IMR-90 (cell line): Measurements from ENCODE around the gene CLTCL1. TPM values are rescaled to one million over a fixed set of nuclear protein-coding genes. Genes with fewer than 3 reads are reported as not detected.
A peak's percentile ranks its signal among the peaks of the same experiment; 100 is the strongest.

Experiments
- ATAC-seq: fragments of 200-7000 bp; cut with Tn5 transposase; 2 replicates; pipeline ENCODE4 v1.9.1; 2020; ENCODE audit warnings: low read depth, mild to moderate bottlenecking, moderate library complexity
- BruUV-seq: library from RNA; stranded (reverse); fragments of 400-500 nt; replicated peaks from 2 replicates; lab custom pipeline; 2021; lab: Mats Ljungman, UMichigan
- CTCF ChIA-PET: fragments of 300-600 bp; formaldehyde crosslinking; extraction: SDS; loops from one replicate; lab custom pipeline; 2021; ENCODE audit warnings: antibody characterized with exemption; lab: Yijun Ruan, JAX
- POLR2A ChIA-PET: fragments of 300-600 bp; sonication (Branson Sonifier 250); formaldehyde crosslinking; loops from one replicate; lab custom pipeline; 2022; ENCODE audit warnings: antibody characterized with exemption; ENCODE audit not compliant: unreplicated experiment; lab: Charles Lee
- DNase-seq: peaks from one replicate; pipeline ENCODE4 v3.0.0; 2013
- H2AFZ ChIP-seq: replicated peaks from 2 replicates; pipeline ENCODE3; 2013; ENCODE audit warnings: low read length, mild to moderate bottlenecking; ENCODE audit not compliant: poor library complexity
- H2AK5ac ChIP-seq: 2 replicates; pipeline ENCODE4 v1.6.1; 2013; ENCODE audit warnings: low read depth, low read length, inconsistent platforms
- H2AK9ac ChIP-seq: replicated peaks from 2 replicates; pipeline ENCODE3; 2013; ENCODE audit warnings: mild to moderate bottlenecking, low read depth, low read length, moderate library complexity; ENCODE audit not compliant: poor library complexity
- H2BK120ac ChIP-seq: 2 replicates; pipeline ENCODE4 v1.6.1; 2013; ENCODE audit warnings: low read depth, low read length, inconsistent platforms
- H2BK15ac ChIP-seq: 3 replicates; pipeline ENCODE4 v1.6.1; 2013; ENCODE audit warnings: low read depth, low read length, inconsistent platforms
- H2BK20ac ChIP-seq: 2 replicates; pipeline ENCODE4 v1.6.1; 2013; ENCODE audit warnings: low read depth, mild to moderate bottlenecking, inconsistent platforms, low read length, moderate library complexity
- H2BK5ac ChIP-seq: 2 replicates; pipeline ENCODE4 v1.6.1; 2013; ENCODE audit warnings: mild to moderate bottlenecking, low read depth, low read length, inconsistent platforms; ENCODE audit not compliant: poor library complexity, severe bottlenecking
- H3K14ac ChIP-seq: replicated peaks from 2 replicates; pipeline ENCODE4 v1.6.1; 2013; ENCODE audit warnings: low read depth, low read length, inconsistent platforms
- H3K18ac ChIP-seq: 2 replicates; pipeline ENCODE4 v1.6.1; 2013; ENCODE audit warnings: low read depth, low read length, control low read depth
- H3K23ac ChIP-seq: 2 replicates; pipeline ENCODE4 v1.6.1; 2013; ENCODE audit warnings: low read depth, low read length, inconsistent platforms
- H3K27ac ChIP-seq: 2 replicates; pipeline ENCODE4 v1.5.1; 2013; ENCODE audit warnings: mild to moderate bottlenecking, control low read depth, low read length; ENCODE audit not compliant: insufficient read depth
- H3K27me3 ChIP-seq: 2 replicates; pipeline ENCODE4 v1.6.1; 2013; ENCODE audit warnings: low read length; ENCODE audit not compliant: control insufficient read depth, insufficient read depth
- H3K36me3 ChIP-seq: 2 replicates; pipeline ENCODE4 v1.6.1; 2013; ENCODE audit warnings: low read length, mixed read lengths; ENCODE audit not compliant: control insufficient read depth, insufficient read depth
- H3K4ac ChIP-seq: 2 replicates; pipeline ENCODE4 v1.6.1; 2013; ENCODE audit warnings: low read depth, low read length, inconsistent platforms
- H3K4me1 ChIP-seq: 2 replicates; pipeline ENCODE4 v1.6.1; 2013; ENCODE audit warnings: low read length, mixed read lengths; ENCODE audit not compliant: control insufficient read depth, insufficient read depth
- H3K4me2 ChIP-seq: 2 replicates; pipeline ENCODE4 v1.6.1; 2013; ENCODE audit warnings: low read depth, mild to moderate bottlenecking, control low read depth, low read length, moderate library complexity
- H3K4me3 ChIP-seq: 2 replicates; pipeline ENCODE4 v1.5.1; 2013; ENCODE audit warnings: low read depth, mild to moderate bottlenecking, control low read depth, low read length, moderate library complexity; ENCODE audit not compliant: insufficient read depth
- H3K56ac ChIP-seq: 2 replicates; pipeline ENCODE4 v1.6.1; 2013; ENCODE audit warnings: low read length, inconsistent platforms; ENCODE audit not compliant: insufficient read depth; ENCODE audit errors: extremely low read depth
- H3K79me1 ChIP-seq, 2 experiments: 2 replicates each; pipeline ENCODE4 v1.6.1; 2013; ENCODE audit warnings: low read length in 2 of 2, inconsistent platforms in 1 of 2, low read depth in 1 of 2
- H3K9ac ChIP-seq: 2 replicates; pipeline ENCODE4 v1.6.1; 2013; ENCODE audit warnings: low read depth, low read length, control low read depth
- H3K9me1 ChIP-seq: 2 replicates; pipeline ENCODE4 v1.6.1; 2013; ENCODE audit warnings: low read length, inconsistent platforms; ENCODE audit not compliant: insufficient read depth
- H3K9me3 ChIP-seq: 2 replicates; pipeline ENCODE4 v1.6.1; 2013; ENCODE audit warnings: low read length; ENCODE audit not compliant: control insufficient read depth, insufficient read depth
- H4K20me1 ChIP-seq: 2 replicates; pipeline ENCODE4 v1.6.1; 2013; ENCODE audit warnings: low read length, inconsistent platforms; ENCODE audit not compliant: insufficient read depth
- H4K5ac ChIP-seq: 2 replicates; pipeline ENCODE4 v1.6.1; 2013; ENCODE audit warnings: mild to moderate bottlenecking, low read depth, low read length, control low read depth
- H4K8ac ChIP-seq, 2 experiments: 2 replicates each; pipeline ENCODE4 v1.6.1; 2013; ENCODE audit warnings: low read depth in 2 of 2, low read length in 2 of 2, control low read depth in 1 of 2, inconsistent platforms in 1 of 2
- H4K91ac ChIP-seq: 2 replicates; pipeline ENCODE4 v1.6.1; 2013; ENCODE audit warnings: low read depth, low read length, inconsistent platforms; ENCODE audit not compliant: insufficient read depth
- BHLHE40 ChIP-seq: fragments of 150-350 bp; IDR thresholded peaks from 2 replicates; pipeline ENCODE4 v1.6.1; 2016; ENCODE audit warnings: mild to moderate bottlenecking, low read depth, low read length
- CHD1 ChIP-seq: IDR thresholded peaks from 2 replicates; pipeline ENCODE4 v1.6.1; 2012; ENCODE audit warnings: low read depth, low read length, improper control_type of control experiment
- CTCF ChIP-seq: conservative IDR thresholded peaks from 2 replicates; pipeline ENCODE4 v1.5.1; 2012; ENCODE audit warnings: mild to moderate bottlenecking, low read depth, low read length, improper control_type of control experiment
- ELK1 ChIP-seq: fragments of 150-350 bp; IDR thresholded peaks from 2 replicates; pipeline ENCODE4 v1.6.1; 2016; ENCODE audit warnings: low read depth, mild to moderate bottlenecking, low read length, moderate library complexity, borderline replicate concordance
- FOS ChIP-seq: fragments of 150-350 bp; IDR thresholded peaks from 2 replicates; pipeline ENCODE4 v1.6.1; 2016; ENCODE audit warnings: low read depth, low read length
- MAFK ChIP-seq: IDR thresholded peaks from 2 replicates; pipeline ENCODE4 v1.6.1; 2012; ENCODE audit warnings: low read depth, low read length, improper control_type of control experiment
- MAZ ChIP-seq: IDR thresholded peaks from 2 replicates; pipeline ENCODE4 v1.6.1; 2012; ENCODE audit warnings: low read depth, mild to moderate bottlenecking, low read length, improper control_type of control experiment, moderate library complexity, borderline replicate concordance
- MXI1 ChIP-seq: IDR thresholded peaks from 2 replicates; pipeline ENCODE4 v1.6.1; 2012; ENCODE audit warnings: low read depth, mild to moderate bottlenecking, low read length, moderate library complexity, borderline replicate concordance
- NFE2L2 ChIP-seq: fragments of 150-350 bp; IDR thresholded peaks from 2 replicates; pipeline ENCODE4 v1.6.1; 2016; ENCODE audit warnings: low read depth, mild to moderate bottlenecking, low read length
- POLR2A ChIP-seq: IDR thresholded peaks from 2 replicates; pipeline ENCODE4 v1.6.1; 2012; ENCODE audit warnings: mild to moderate bottlenecking, low read depth, low read length
- RAD21 ChIP-seq: IDR thresholded peaks from 2 replicates; pipeline ENCODE4 v1.6.1; 2012; ENCODE audit warnings: low read length, improper control_type of control experiment
- RCOR1 ChIP-seq: IDR thresholded peaks from 2 replicates; pipeline ENCODE4 v1.6.1; 2012; ENCODE audit warnings: mild to moderate bottlenecking, low read length, improper control_type of control experiment; ENCODE audit not compliant: insufficient replicate concordance
- RFX5 ChIP-seq: IDR thresholded peaks from 2 replicates; pipeline ENCODE4 v1.8.0; 2012; ENCODE audit warnings: low read depth, mild to moderate bottlenecking, low read length, moderate library complexity
- SMC3 ChIP-seq: fragments of 150-350 bp; IDR thresholded peaks from 2 replicates; pipeline ENCODE4 v1.6.1; 2016; ENCODE audit warnings: low read depth, mild to moderate bottlenecking, antibody characterized with exemption, low read length, moderate library complexity
- USF2 ChIP-seq: fragments of 150-350 bp; IDR thresholded peaks from 2 replicates; pipeline ENCODE4 v1.6.1; 2017; ENCODE audit warnings: mild to moderate bottlenecking, antibody characterized with exemption, low read length, low read depth
- WGBS, 2 experiments: methylation state at CpG; one replicate each; pipeline versions ENCODE4 v1.1.5 to v1.1.7; 2013; ENCODE audit warnings: missing lambda C conversion rate in 2 of 2; ENCODE audit not compliant: insufficient read length in 1 of 2; ENCODE audit errors: extremely low coverage in 2 of 2; 5-methylcytosine and 5-hydroxymethylcytosine counted together
- dilution Hi-C: fragments of 300-500 bp; cut with HindIII; formaldehyde crosslinking; loops from one replicate; pipeline ENCODE4 v1.14.3; 2018; ENCODE audit warnings: low sequenced_read_pairs; ENCODE audit not compliant: unreplicated experiment
- in situ Hi-C: fragments of 300-500 bp; cut with MboI; formaldehyde crosslinking; loops from 3 replicates; pipeline ENCODE4 v1.14.3; 2019; ENCODE audit warnings: low sequenced_read_pairs, inconsistent platforms, mixed read lengths
- intact Hi-C: fragments of 100-400 bp; cut with micrococcal nuclease; formaldehyde crosslinking; loops from 2 replicates; pipeline ENCODE4 v1.10.0; 2022
- polyA plus RNA-seq, 3 experiments: library from polyadenylated mRNA; depleted of rRNA; stranded (reverse); fragments of >200 nt; gene quantifications; 2 replicates each; pipeline ENCODE4 v1.2.3, GENCODE V29; 2012; ENCODE audit warnings: low replicate concordance in 1 of 3
- total RNA-seq: library from RNA; depleted of rRNA; stranded (reverse); fragments of >200 nt; gene quantifications from 2 replicates; pipeline ENCODE4 v1.2.3, GENCODE V29; 2012

The CLTCL1 gene
- total and polyA plus RNA-seq, 2 of the 4 experiments (the other 2 are of a cell fraction), result 6.2 to 8.1 TPM

- peaks cover 23% of the 10 kb centered on the region; the same call in 1 of the 2 replicates for H4K20me1 ChIP-seq
- ChIA-PET CTCF (interaction anchor here (1.2 to 2.8 kb wide), 3 partner anchors 14 to 344 kb away, joined by 3 to 8 read pairs (median 3); no protein-coding TSS in a partner anchor), POLR2A (no interaction called here)
- no peak overlapping the region for H2AFZ ChIP-seq
- 0 out of 2 replicates have a peak overlapping the region, but pooled peaks have one; percentile 44 for H2AK5ac ChIP-seq
- peaks cover 22% of the 10 kb centered on the region for H3K4me1 ChIP-seq
- dilution Hi-C loops, result no loop called here
- DNase-seq (no peak), ATAC-seq (peak; percentile 3)
- H3K4ac ChIP-seq, result no peak overlapping the region
- H2BK120ac ChIP-seq, result peak overlapping the region; percentile 31
- no peak overlapping the region; the same call in 2 of the 3 replicates for H2BK15ac ChIP-seq
- in situ Hi-C loops, result no loop called here
- intact Hi-C loops, result no loop called here
- no peak overlapping the region for H4K5ac ChIP-seq
- no peaks in the 10 kb centered on the region for H3K27me3 ChIP-seq
- peaks cover 18% of the 10 kb centered on the region for H3K9me1 ChIP-seq
- H3K9ac ChIP-seq, result peak overlapping the region; percentile 19; the same call in 1 of the 2 replicates
- H3K79me1 ChIP-seq, result peaks cover 33 to 47% of the 10 kb centered on the region in 2 experiments
- peak overlapping the region; percentile 65; the same call in 1 of the 2 replicates for H3K27ac ChIP-seq
- H3K18ac ChIP-seq, result peak overlapping the region; percentile 21; the same call in 1 of the 2 replicates
- H3K56ac ChIP-seq, result no peak overlapping the region
- no peaks in the 10 kb centered on the region for H3K36me3 ChIP-seq
- no peak overlapping the region; a peak in 1 of 4 replicates for H4K8ac ChIP-seq
- no peak overlapping the region; the same call in 1 of the 2 replicates for H2BK20ac ChIP-seq
- no TSS peak for BruUV-seq
- 0 out of 2 replicates have a peak overlapping the region, but pooled peaks have one; percentile 38 for H3K14ac ChIP-seq
- peak overlapping the region; percentile 68 for H2BK5ac ChIP-seq
- TF ChIP-seq ELK1 (no peak), BHLHE40 (no peak), CHD1 (no peak), MAZ (no peak), SMC3 (no peak), POLR2A (no peak), CTCF (no peak), FOS (no peak), RFX5 (no peak), RCOR1 (no peak), USF2 (no peak), RAD21 (no peak), NFE2L2 (no peak), MXI1 (no peak), MAFK (no peak)
- no peaks in the 10 kb centered on the region for H3K9me3 ChIP-seq
- peak overlapping the region; percentile 50 for H3K4me2 ChIP-seq
- H4K91ac ChIP-seq, result no peak overlapping the region
- WGBS, 2 experiments, result no CpG with 5 or more reads among the region's 1 CpG
- no peak overlapping the region for H2AK9ac ChIP-seq
- peak overlapping the region; percentile 31 for H3K23ac ChIP-seq
- H3K4me3 ChIP-seq, result no peak overlapping the region
Measured at GRCh38 chr22:19285831-19286230, 5.7 kb downstream of the CLTCL1 start.
